Activated CD4-positive, alpha-beta T cell treated with anti-CD3 and anti-CD28 coated beads, Interleukin-10, Interleukin-2, amounts not matched to agents 100 ng/mL and 50 ng/mL, durations not matched to agents 16 hours and 8 hours (primary cell): ENCODE data around the gene CEP128.

ENCODE experiments used
- DNase-seq: peaks from one replicate; pipeline ENCODE4 v3.0.0-alpha.2; 2020

The CEP128 gene

GRCh38 chr14:80464531-80465149 lies 476.9 kb downstream of the CEP128 start:
- DNase-seq: no peak

DNA sequence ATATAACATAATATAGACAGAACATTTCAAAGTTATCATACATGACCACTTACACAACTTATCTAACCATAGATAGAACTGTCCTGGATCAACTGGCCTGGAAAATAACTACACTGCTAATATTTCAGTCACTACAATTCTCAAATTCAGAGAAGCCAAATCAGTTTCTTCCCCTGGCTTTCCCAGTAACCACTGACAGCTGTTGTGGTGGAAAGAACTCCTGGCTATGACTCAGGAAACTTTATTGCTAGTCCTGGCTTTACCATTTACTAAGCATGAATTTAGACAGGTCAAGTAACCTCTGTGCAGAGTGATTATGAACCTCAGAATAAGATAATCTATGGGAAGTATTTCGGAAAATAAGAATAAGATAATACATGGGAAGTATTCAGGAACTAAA lies 485.3 kb downstream of the CEP128 start:
- no peak for DNase-seq

DNA sequence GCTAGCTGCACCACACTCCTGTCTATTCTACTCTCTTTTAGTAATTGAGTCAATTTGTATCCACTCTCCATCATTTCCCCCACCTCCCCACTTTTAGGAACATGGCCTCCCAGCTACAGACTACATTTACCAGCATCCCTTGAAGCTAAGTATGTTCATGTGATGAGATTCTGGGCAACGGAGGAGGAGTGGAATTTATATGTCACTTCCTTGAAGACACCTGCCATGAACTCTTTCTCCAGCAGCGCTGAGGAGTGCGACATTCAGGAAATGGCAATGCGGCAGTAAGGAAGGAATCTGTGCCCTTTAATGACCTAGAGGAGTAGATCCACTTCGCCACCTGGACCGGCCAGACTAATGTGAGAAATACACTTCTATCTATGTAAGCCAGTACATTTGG lies 486.5 kb downstream of the CEP128 start:
- DNase-seq: no peak

DNA sequence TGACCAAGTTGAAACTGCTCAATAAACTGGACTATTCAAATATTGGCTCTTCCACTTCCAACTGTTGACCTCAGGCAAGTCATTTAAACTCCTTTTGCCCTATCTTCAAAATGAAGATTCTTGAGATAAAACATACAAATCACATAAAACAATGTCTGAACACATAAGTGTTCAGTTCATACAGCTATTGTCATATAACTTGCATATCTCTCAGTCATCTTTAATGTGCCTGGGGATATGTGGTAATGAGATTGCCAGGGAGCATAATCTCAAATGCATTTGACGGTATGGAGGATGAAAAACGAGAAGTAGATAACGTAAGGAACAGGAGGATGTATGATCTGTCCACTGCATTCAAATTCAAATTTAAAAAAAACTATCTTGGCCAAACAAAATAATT lies 493.3 kb downstream of the CEP128 start:
- DNase-seq: no peak

- DNase-seq: no peak
These were observed 494.1 kb downstream of the CEP128 start for GRCh38 chr14:80447392-80447791.
